HG02610 (cell line): ENCODE results near the gene ZFAND2B.

Source experiments
- ATAC-seq: cut with Tn5 transposase; IDR thresholded peaks from one replicate; pipeline ENCODE4 v1.9.1; 2021; ENCODE audit warnings: mild to moderate bottlenecking, moderate library complexity; ENCODE audit not compliant: unreplicated experiment

The ZFAND2B gene

GRCh38 chr2:219220652-219221402, 14.2 kb downstream of the ZFAND2B start:
- ATAC-seq: no peak

- no peak for ATAC-seq
Measured at GRCh38 chr2:219221957-219222518, 15.5 kb downstream of the ZFAND2B start.

GRCh38 chr2:219223831-219224610, 17.4 kb downstream of the ZFAND2B start:
- no peak for ATAC-seq

GRCh38 chr2:219225350-219225749, 18.8 kb downstream of the ZFAND2B start:
- no peak for ATAC-seq

GRCh38 chr2:219228041-219228910, 21.7 kb downstream of the ZFAND2B start:
- no peak for ATAC-seq

GRCh38 chr2:219228911-219229304, 22.3 kb downstream of the ZFAND2B start:
- ATAC-seq: no peak

GRCh38 chr2:219229305-219230058, 22.9 kb downstream of the ZFAND2B start, which contains the start of the genes ANKZF1 and ATG9A:
Gene ANKZF1 (plus strand): TSS chr2:219229806. CDS start chr2:219230258, 452 bp downstream.
Gene ATG9A (minus strand): TSS chr2:219229636. CDS start chr2:219228024, 1,612 bp downstream.
- ATAC-seq: peak; percentile 98

GRCh38 chr2:219230059-219230540, 23.5 kb downstream of the ZFAND2B start:
- peak; percentile 27 for ATAC-seq

GRCh38 chr2:219234331-219234730, 27.7 kb downstream of the ZFAND2B start:
- no peak for ATAC-seq

- no peak for ATAC-seq
Measured at GRCh38 chr2:219243291-219243761, 36.7 kb downstream of the ZFAND2B start.

GRCh38 chr2:219244789-219245147, 38.2 kb downstream of the ZFAND2B start:
- no peak for ATAC-seq

- ATAC-seq: peak; percentile 78
Measured at GRCh38 chr2:219245148-219245898, 38.7 kb downstream of the ZFAND2B start, which contains the start of the genes GLB1L and STK16. Gene GLB1L (minus strand): TSS chr2:219245444. CDS start chr2:219243573, 1,871 bp downstream. Gene STK16 (plus strand): TSS chr2:219245479. CDS start chr2:219246000, 521 bp downstream.

GRCh38 chr2:219245899-219246230, 39.3 kb downstream of the ZFAND2B start:
- ATAC-seq: no peak

- no peak for ATAC-seq
Measured at GRCh38 chr2:219246559-219246958, 40.0 kb downstream of the ZFAND2B start.

GRCh38 chr2:219247678-219248642, 41.4 kb downstream of the ZFAND2B start:
- ATAC-seq: no peak

GRCh38 chr2:219248845-219249202, 42.2 kb downstream of the ZFAND2B start:
- no peak for ATAC-seq

- peak; percentile 32 for ATAC-seq
Measured at GRCh38 chr2:219249203-219249980, 42.8 kb downstream of the ZFAND2B start.
